Midbrain (tissue), 1 donor: ENCODE data around the gene RERGL.
"Not testable (repeated sequence)": the region's sequence is repeated elsewhere in the genome, so short reads cannot be mapped to it uniquely, and the experiment has no call there.

ENCODE experiments used
- DNase-seq: peaks from one replicate; lab custom pipeline; 2025; lab: John Stamatoyannopoulos, UW

RERGL gene, protein sequence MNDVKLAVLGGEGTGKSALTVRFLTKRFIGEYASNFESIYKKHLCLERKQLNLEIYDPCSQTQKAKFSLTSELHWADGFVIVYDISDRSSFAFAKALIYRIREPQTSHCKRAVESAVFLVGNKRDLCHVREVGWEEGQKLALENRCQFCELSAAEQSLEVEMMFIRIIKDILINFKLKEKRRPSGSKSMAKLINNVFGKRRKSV

DNA sequence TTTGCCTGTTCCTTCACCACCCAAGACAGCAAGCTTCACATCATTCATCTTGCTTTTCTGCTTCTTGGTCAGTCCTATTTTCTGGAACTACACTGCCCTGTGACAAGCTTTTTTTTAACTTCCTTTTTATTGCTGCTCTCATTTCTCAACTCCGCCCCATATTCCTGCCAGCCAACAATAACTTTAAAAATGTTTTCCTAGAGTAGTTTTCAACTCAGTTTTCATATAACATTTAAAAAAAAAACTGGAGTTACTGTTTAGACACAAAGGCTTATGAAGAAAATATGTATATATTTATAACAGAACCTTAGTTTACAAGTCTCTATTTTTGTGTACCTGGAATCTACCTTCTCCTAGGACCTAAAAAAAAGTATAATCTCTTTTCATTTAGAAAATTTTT, at the start of gene RERGL:
Gene RERGL (minus strand): TSS at position 101 of the 400 bp plus-strand sequence. CDS start 53 bp downstream, at position 48.
- DNase-seq: no peak

GRCh38 chr12:18139254-18139653, 49.3 kb upstream of the RERGL start:
- DNase-seq: no peak

- DNase-seq: no peak
These were observed 45.5 kb upstream of the RERGL start for GRCh38 chr12:18135509-18135908.

- DNase-seq: no peak
These were observed 45.1 kb upstream of the RERGL start for GRCh38 chr12:18135086-18135485.

GRCh38 chr12:18130851-18131250, 40.9 kb upstream of the RERGL start:
- DNase-seq: no peak

DNA sequence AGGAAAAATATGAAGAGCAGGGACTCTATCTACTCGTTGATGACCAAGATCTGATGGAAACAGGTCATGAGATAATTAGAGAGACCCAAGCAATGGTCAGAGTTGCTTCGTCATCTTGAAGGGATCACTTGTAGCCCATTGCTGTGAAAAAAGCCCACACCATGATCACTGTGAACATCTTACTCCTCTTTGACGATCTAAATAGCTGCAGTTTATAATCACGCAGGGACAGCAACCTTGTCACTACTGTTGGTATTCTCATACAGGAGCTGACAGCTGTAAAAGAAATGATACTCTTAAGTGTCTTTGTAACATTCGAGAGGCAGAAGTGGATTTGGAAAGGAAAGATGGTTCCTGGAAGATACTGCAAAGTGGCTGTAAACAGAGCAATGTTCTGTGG, 33.7 kb upstream of the RERGL start:
- no peak for DNase-seq

DNA sequence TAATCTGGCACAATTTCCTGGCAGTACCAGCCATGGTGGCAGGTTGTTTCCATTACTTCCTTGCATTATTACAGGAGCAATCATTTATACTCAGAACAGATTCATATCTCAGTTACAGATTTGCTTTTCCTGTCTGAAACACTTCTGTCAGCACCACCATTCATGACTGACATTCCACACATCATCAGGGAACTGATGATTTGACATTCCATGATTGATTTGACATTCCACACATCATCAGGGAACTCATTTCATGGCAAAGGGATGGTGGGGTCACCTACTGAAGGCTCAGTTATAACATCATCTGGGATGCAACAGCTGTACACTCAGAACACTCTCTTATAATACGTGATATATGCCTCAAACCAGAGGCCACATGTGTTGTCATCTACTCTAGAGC, 30.9 kb upstream of the RERGL start:
- DNase-seq: no peak

DNA sequence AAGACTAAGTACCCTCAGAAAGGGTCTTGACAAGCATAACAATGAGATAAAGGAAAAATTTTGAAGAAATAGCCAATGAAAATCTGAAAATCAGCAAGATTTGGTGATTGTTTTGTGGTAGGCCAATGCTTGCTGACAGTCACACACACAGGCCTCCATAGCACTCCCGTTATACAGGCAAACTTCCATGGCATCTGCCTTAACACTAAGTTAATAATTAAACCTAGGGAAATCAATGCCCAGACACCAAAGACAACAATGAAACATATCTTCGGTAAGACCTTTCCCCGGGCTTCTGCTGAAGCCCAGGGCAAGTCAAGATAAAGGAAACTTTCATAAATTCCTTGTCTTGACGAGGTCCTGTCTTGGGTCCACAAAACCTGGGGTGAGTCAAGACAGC, 18.6 kb upstream of the RERGL start:
- no peak for DNase-seq

DNA sequence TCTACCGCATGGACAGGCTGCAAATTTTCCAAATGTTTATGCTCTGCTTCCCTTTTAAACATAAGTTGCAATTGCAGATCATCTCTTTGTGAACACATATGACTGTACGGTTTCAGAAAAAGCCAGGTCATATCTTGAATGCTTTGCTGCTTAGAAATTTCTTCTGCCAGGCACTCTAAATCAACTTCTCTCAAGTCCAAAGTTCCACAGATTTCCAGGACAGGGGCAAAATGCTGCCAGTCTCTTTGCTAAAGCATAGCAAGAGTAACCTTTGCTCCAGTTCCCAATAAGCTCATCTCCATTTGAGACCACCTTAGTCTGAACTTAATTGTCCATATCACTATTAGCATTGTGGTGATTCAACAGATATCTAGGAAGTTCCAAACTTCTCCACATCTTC, 13.6 kb upstream of the RERGL start:
- no peak for DNase-seq

DNA sequence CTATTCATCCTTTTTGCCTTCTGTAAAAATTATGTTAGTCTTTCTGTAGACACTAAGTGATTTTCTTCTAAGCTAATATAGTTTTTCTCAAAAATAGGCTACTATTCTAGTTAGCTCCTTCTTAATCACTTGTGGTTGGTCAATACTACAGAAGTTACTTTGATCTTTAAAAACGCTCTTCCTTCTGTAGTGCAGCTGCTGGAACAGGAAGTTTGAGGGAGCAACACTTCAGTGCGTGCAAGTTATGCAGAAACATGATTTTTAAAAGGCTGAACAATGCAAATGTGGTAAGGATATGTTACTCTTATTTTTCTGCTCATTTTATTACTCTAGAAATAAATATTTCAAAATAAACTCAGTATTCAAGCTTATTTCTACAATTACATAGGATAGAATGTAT, 11.1 kb upstream of the RERGL start:
- no peak for DNase-seq

DNA sequence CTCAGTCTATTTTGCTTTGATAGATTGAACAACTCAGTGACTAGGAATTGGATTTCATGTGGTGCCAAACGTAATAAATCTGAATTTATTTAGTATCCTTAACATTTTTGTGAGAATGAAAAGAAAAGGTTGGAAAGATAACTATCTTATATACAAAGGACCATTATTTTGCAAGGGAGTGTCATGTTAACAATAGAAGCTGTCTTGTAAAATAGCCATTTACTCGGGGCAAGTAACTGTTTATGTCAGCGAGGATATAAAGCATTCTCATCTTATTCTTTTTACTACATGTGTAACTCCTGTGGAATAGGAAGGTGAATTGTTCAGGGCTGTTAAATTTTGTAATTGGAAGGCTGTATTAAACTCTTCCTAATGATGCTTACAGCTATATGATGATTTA, 5.9 kb downstream of the RERGL start:
- DNase-seq: no peak

GRCh38 chr12:18079541-18080246, 10.3 kb downstream of the RERGL start:
- no peak for DNase-seq

DNA sequence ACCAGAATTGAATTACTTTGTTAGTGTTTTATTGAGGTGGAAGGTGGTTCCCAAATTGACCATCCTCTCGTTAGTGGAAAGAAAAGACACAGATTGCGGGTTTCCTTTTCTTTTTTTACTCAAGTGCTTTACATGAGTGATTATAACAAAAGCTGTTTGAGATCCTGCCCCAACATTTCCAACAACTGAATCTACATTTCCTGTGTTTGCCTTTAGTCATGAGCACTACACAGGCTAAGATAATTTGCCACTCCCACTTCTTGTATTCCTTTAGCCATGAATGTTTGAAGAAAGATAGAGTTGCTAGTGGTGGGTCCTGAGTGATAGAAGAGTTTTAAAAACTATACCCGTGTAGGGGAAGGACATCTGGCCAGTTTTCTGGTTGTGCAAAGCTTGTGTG, 16.0 kb downstream of the RERGL start:
- DNase-seq: no peak

GRCh38 chr12:18072723-18073122, 17.3 kb downstream of the RERGL start:
- no peak for DNase-seq

- DNase-seq: no peak
These were observed 18.7 kb downstream of the RERGL start for GRCh38 chr12:18071336-18071735.

DNA sequence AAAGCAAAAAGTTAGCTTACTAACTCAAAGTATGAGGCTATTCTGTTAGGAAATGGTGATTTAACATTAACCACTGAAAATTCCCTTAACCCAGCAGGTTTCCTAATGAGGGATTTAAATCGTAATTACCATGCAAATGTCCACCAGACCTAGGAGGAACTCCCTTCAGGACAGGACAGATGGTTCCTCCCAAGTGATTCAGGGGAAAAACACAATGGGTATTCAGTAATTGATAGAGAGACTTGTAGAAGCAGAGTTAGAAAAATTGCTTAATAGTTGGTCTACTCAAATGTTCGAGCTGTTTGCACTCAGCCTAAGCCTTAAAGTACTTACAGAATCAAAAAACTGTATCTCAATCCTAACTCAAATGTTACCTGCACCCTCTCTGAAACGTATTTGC, 21.6 kb downstream of the RERGL start:
- DNase-seq: no peak

GRCh38 chr12:18066666-18067065, 23.3 kb downstream of the RERGL start:
- no peak for DNase-seq

- DNase-seq: not testable (repeated sequence)
These were observed 27.1 kb downstream of the RERGL start for GRCh38 chr12:18062867-18063266.

- no peak for DNase-seq
These were observed 32.9 kb downstream of the RERGL start for GRCh38 chr12:18057051-18057450.

- no peak for DNase-seq
These were observed 34.9 kb downstream of the RERGL start for GRCh38 chr12:18054925-18055619.

DNA sequence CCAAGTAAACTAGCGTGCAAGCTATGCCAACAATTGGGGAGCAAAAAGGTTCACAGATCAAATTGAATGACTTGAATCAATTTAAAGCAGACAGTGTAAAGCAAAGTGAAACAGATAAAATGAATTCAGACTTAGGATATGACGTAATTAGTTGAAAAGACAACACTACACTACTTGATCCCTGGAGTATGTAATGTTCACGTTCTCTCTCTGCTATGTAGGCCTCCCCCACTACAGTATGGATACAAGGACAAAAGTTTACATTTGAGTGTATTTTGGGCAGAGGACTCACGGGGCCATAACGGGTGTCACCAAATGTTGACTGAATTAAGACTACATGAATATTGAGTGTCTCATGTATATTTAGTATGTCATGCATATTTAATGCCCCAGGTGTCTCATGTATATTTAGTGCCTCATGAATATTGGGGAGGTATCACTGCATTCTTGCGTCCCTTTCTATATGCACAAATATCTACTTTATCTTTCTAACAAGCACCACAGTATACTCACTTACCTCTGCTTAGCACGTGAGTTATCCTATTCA, 44.5 kb downstream of the RERGL start:
- DNase-seq: no peak

DNA sequence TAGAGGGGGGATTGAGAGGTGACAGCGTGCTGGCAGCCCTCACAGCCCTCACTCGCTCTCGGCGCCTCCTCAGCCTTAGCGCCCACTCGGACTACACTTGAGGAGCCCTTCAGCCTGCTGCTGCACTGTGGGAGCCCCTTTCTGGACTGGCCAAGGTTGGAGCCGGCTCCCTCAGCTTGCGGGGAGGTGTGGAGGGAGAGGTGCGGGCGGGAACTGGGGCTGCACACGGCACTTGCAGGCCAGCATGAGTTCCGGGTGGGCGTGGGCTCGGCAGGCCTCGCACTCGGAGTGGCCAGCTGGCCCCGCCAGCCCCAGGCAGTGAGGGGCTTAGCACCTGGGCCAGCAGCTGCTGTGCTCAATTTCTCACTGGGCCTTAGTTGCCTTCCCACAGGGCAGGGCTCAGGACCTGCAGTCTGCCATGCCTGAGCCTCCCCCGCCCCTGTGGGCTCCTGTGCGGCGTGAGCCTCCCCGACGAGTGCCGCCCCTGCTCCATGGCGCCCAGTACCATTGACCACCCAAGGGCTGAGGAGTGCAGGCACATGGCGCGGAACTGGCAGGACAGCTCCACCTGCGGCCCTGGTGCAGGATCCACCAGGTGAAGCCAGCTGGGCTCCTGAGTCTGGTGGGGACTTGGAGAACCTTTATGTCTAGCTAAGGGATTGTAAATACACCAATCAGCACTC, 49.8 kb downstream of the RERGL start:
- not testable (repeated sequence) for DNase-seq
